Measurements from ENCODE around the gene MGMT. TPM values are rescaled to one million over a fixed set of nuclear protein-coding genes. Genes with fewer than 3 reads are reported as not detected.

Gene MGMT
- total RNA-seq, 1 donor from 2014 or later: 20.8 TPM

GRCh38 chr10:129440722-129441316 lies 26.2 kb upstream of the MGMT start:
- Mint-ChIP-seq H3K27ac (ENCODE audit: unreplicated experiment) (no peak overlapping the region), H3K4me1 (ENCODE audit: unreplicated experiment) (no peaks in the 10 kb centered on the region), H3K4me3 (ENCODE audit: unreplicated experiment) (no peak overlapping the region), H3K27me3 (ENCODE audit: unreplicated experiment) (no peaks in the 10 kb centered on the region), H3K36me3 (ENCODE audit: unreplicated experiment) (no peaks in the 10 kb centered on the region), H3K9me3 (ENCODE audit: unreplicated experiment) (peaks cover 3% of the 10 kb centered on the region)
- TF ChIP-seq CTCF (IDR thresholded peaks at IDR 0.05): no peak
- no peak for DNase-seq (ENCODE audit: extremely low spot score, unreplicated experiment)

- no peak for TF ChIP-seq CTCF (IDR thresholded peaks at IDR 0.05)
- H3K4me3 Mint-ChIP-seq (ENCODE audit: unreplicated experiment): no peak overlapping the region
- no peaks in the 10 kb centered on the region for H3K27me3 Mint-ChIP-seq (ENCODE audit: unreplicated experiment)
- no peaks in the 10 kb centered on the region for H3K4me1 Mint-ChIP-seq (ENCODE audit: unreplicated experiment)
- peaks cover 3% of the 10 kb centered on the region for H3K9me3 Mint-ChIP-seq (ENCODE audit: unreplicated experiment)
- no peaks in the 10 kb centered on the region for H3K36me3 Mint-ChIP-seq (ENCODE audit: unreplicated experiment)
- no peak overlapping the region for H3K27ac Mint-ChIP-seq (ENCODE audit: unreplicated experiment)
- DNase-seq (ENCODE audit: extremely low spot score, unreplicated experiment): no peak
Observed at GRCh38 chr10:129441372-129442009, 25.6 kb upstream of the MGMT start.

GRCh38 chr10:129442866-129443265 lies 24.2 kb upstream of the MGMT start:
- Mint-ChIP-seq H3K9me3 (ENCODE audit: unreplicated experiment) (peaks cover 4% of the 10 kb centered on the region), H3K27ac (ENCODE audit: unreplicated experiment) (no peak overlapping the region), H3K36me3 (ENCODE audit: unreplicated experiment) (no peaks in the 10 kb centered on the region), H3K27me3 (ENCODE audit: unreplicated experiment) (no peaks in the 10 kb centered on the region), H3K4me3 (ENCODE audit: unreplicated experiment) (no peak overlapping the region), H3K4me1 (ENCODE audit: unreplicated experiment) (no peaks in the 10 kb centered on the region)
- no peak for TF ChIP-seq CTCF (IDR thresholded peaks at IDR 0.05)
- no peak for DNase-seq (ENCODE audit: extremely low spot score, unreplicated experiment)

- H3K9me3 Mint-ChIP-seq (ENCODE audit: unreplicated experiment): peaks cover 4% of the 10 kb centered on the region
- DNase-seq (ENCODE audit: extremely low spot score, unreplicated experiment): no peak
- no peaks in the 10 kb centered on the region for H3K36me3 Mint-ChIP-seq (ENCODE audit: unreplicated experiment)
- H3K27ac Mint-ChIP-seq (ENCODE audit: unreplicated experiment): no peak overlapping the region
- no peak overlapping the region for H3K4me3 Mint-ChIP-seq (ENCODE audit: unreplicated experiment)
- no peaks in the 10 kb centered on the region for H3K4me1 Mint-ChIP-seq (ENCODE audit: unreplicated experiment)
- no peak for TF ChIP-seq CTCF (IDR thresholded peaks at IDR 0.05)
- H3K27me3 Mint-ChIP-seq (ENCODE audit: unreplicated experiment): no peaks in the 10 kb centered on the region
Observed at GRCh38 chr10:129444359-129444758, 22.7 kb upstream of the MGMT start.

GRCh38 chr10:129445436-129446182 lies 21.4 kb upstream of the MGMT start:
- H3K27ac Mint-ChIP-seq (ENCODE audit: unreplicated experiment): no peak overlapping the region
- no peaks in the 10 kb centered on the region for H3K36me3 Mint-ChIP-seq (ENCODE audit: unreplicated experiment)
- H3K4me3 Mint-ChIP-seq (ENCODE audit: unreplicated experiment): no peak overlapping the region
- no peaks in the 10 kb centered on the region for H3K27me3 Mint-ChIP-seq (ENCODE audit: unreplicated experiment)
- DNase-seq (ENCODE audit: extremely low spot score, unreplicated experiment): no peak
- peaks cover 4% of the 10 kb centered on the region for H3K9me3 Mint-ChIP-seq (ENCODE audit: unreplicated experiment)
- no peaks in the 10 kb centered on the region for H3K4me1 Mint-ChIP-seq (ENCODE audit: unreplicated experiment)
- TF ChIP-seq CTCF (IDR thresholded peaks at IDR 0.05): no peak
